ENCODE measurements around the gene BCAT1. TPM values are rescaled to one million over a fixed set of nuclear protein-coding genes. Genes with fewer than 3 reads are reported as not detected.
"Not testable (repeated sequence)": the region's sequence is repeated elsewhere in the genome, so short reads cannot be mapped to it uniquely, and the experiment has no call there.

BCAT1 gene
- total RNA-seq, 1 experiment from 2014 or later = 5.8 TPM

GRCh38 chr12:24928131-24928530, 20.8 kb downstream of the BCAT1 start:
- TF ChIP-seq POLR2AphosphoS5 (IDR thresholded peaks at IDR 0.05; ENCODE audit: low read depth, low read length) (no peak), SIN3A (IDR thresholded peaks at IDR 0.05; ENCODE audit: borderline replicate concordance, insufficient read depth, low read depth, low read length) (no peak), TCF7L2 (IDR thresholded peaks at IDR 0.05; ENCODE audit: low read depth, low read length) (no peak)
- TF ChIP-seq, protein P1, sequence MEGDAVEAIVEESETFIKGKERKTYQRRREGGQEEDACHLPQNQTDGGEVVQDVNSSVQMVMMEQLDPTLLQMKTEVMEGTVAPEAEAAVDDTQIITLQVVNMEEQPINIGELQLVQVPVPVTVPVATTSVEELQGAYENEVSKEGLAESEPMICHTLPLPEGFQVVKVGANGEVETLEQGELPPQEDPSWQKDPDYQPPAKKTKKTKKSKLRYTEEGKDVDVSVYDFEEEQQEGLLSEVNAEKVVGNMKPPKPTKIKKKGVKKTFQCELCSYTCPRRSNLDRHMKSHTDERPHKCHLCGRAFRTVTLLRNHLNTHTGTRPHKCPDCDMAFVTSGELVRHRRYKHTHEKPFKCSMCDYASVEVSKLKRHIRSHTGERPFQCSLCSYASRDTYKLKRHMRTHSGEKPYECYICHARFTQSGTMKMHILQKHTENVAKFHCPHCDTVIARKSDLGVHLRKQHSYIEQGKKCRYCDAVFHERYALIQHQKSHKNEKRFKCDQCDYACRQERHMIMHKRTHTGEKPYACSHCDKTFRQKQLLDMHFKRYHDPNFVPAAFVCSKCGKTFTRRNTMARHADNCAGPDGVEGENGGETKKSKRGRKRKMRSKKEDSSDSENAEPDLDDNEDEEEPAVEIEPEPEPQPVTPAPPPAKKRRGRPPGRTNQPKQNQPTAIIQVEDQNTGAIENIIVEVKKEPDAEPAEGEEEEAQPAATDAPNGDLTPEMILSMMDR (IDR thresholded peaks at IDR 0.05) = no peak
- TF ChIP-seq, protein P2, sequence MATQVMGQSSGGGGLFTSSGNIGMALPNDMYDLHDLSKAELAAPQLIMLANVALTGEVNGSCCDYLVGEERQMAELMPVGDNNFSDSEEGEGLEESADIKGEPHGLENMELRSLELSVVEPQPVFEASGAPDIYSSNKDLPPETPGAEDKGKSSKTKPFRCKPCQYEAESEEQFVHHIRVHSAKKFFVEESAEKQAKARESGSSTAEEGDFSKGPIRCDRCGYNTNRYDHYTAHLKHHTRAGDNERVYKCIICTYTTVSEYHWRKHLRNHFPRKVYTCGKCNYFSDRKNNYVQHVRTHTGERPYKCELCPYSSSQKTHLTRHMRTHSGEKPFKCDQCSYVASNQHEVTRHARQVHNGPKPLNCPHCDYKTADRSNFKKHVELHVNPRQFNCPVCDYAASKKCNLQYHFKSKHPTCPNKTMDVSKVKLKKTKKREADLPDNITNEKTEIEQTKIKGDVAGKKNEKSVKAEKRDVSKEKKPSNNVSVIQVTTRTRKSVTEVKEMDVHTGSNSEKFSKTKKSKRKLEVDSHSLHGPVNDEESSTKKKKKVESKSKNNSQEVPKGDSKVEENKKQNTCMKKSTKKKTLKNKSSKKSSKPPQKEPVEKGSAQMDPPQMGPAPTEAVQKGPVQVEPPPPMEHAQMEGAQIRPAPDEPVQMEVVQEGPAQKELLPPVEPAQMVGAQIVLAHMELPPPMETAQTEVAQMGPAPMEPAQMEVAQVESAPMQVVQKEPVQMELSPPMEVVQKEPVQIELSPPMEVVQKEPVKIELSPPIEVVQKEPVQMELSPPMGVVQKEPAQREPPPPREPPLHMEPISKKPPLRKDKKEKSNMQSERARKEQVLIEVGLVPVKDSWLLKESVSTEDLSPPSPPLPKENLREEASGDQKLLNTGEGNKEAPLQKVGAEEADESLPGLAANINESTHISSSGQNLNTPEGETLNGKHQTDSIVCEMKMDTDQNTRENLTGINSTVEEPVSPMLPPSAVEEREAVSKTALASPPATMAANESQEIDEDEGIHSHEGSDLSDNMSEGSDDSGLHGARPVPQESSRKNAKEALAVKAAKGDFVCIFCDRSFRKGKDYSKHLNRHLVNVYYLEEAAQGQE (IDR thresholded peaks at IDR 0.05; ENCODE audit: insufficient read depth in 1 of 2, low read depth in 2 of 2, low read length in 1 of 2) = no peak
- in situ Hi-C loops (cut with HindIII; ENCODE audit: low pct_unique_long_range_greater_than_20kb, low sequenced_read_pairs) (no loop called here), intact Hi-C loops (cut with micrococcal nuclease; ENCODE audit: unreplicated experiment) (no loop called here)
- DNase-seq (ENCODE audit: low read depth, low spot score) (no peak), ATAC-seq (no peak)
- no peak overlapping the region for H3K27ac ChIP-seq (ENCODE audit: low read length)
- ChIA-PET POLR2A (no interaction called here), CTCF (no interaction called here)
- no peaks in the 10 kb centered on the region for H3K27me3 ChIP-seq (ENCODE audit: control insufficient read depth, insufficient read depth, low read length)
- H3K4me1 ChIP-seq (ENCODE audit: control insufficient read depth, insufficient read depth, low read length) = no peaks in the 10 kb centered on the region
- BruUV-seq (replicated peaks) = no TSS peak
- no peaks in the 10 kb centered on the region for H3K36me3 ChIP-seq (ENCODE audit: control insufficient read depth, insufficient read depth, low read length)
- H3K4me3 ChIP-seq (ENCODE audit: low read depth in 2 of 2, low read length in 2 of 2) = no peak overlapping the region
- no peaks in the 10 kb centered on the region for H3K9me3 ChIP-seq (ENCODE audit: control insufficient read depth, insufficient read depth, low read depth, low read length)

DNA sequence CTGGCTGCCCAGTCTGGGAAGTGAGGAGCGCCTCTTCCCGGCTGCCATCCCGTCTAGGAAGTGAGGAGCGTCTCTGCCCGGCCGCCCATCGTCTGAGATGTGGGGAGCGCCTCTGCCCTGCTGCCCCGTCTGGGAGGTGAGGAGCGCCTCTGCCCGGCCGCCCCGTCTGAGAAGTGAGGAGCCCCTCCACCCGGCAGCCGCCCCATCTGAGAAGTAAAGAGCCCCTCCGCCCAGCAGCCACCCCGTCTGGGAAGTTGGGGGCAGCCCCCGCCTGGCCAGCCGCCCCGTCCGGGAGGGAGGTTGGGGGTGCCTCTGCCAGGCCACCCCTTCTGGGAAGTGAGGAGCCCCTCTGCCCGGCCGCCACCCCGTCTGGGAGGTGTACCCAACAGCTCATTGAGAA, 22.8 kb downstream of the BCAT1 start:
- CTCF ChIA-PET; BruUV-seq (replicated peaks); H3K36me3 ChIP-seq (ENCODE audit: control insufficient read depth, insufficient read depth, low read length); DNase-seq (ENCODE audit: low read depth, low spot score); ATAC-seq; H3K9me3 ChIP-seq (ENCODE audit: control insufficient read depth, insufficient read depth, low read depth, low read length); H3K27ac ChIP-seq (ENCODE audit: low read length); in situ Hi-C loops (cut with HindIII; ENCODE audit: low pct_unique_long_range_greater_than_20kb, low sequenced_read_pairs); H3K27me3 ChIP-seq (ENCODE audit: control insufficient read depth, insufficient read depth, low read length); intact Hi-C loops (cut with micrococcal nuclease; ENCODE audit: unreplicated experiment); H3K4me1 ChIP-seq (ENCODE audit: control insufficient read depth, insufficient read depth, low read length); POLR2A ChIA-PET; H3K4me3 ChIP-seq (ENCODE audit: low read depth in 2 of 2, low read length in 2 of 2): not testable (repeated sequence)

DNA sequence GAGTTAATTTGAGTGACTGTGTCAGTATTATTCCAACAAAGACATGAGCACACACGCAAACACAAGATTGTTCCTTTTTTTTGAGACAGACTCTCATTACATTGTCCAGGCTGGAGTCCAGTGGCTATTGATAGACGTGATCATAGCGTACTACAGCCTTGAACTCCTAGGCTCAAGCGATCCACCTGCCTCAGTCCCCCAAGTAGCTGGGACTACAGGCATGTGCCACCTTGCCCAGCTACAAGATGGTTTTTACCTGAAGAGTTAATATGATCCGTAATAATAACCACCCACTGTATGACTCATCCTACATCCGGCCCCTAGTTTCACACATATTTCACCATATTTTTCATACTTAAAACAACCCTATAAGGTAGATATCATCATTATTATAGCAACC, 26.8 kb downstream of the BCAT1 start:
- no peak overlapping the region for H3K27ac ChIP-seq (ENCODE audit: low read length)
- in situ Hi-C loops (cut with HindIII; ENCODE audit: low pct_unique_long_range_greater_than_20kb, low sequenced_read_pairs) = no loop called here
- no peak for DNase-seq (ENCODE audit: low read depth, low spot score)
- TF ChIP-seq SIN3A (IDR thresholded peaks at IDR 0.05; ENCODE audit: borderline replicate concordance, insufficient read depth, low read depth, low read length) (no peak), POLR2AphosphoS5 (IDR thresholded peaks at IDR 0.05; ENCODE audit: low read depth, low read length) (no peak)
- TF ChIP-seq, protein P1 (IDR thresholded peaks at IDR 0.05) = no peak
- TF ChIP-seq, protein P2 (IDR thresholded peaks at IDR 0.05; ENCODE audit: insufficient read depth in 1 of 2, low read depth in 2 of 2, low read length in 1 of 2) = no peak
- POLR2A ChIA-PET = no interaction called here
- CTCF ChIA-PET = no interaction called here
- H3K9me3 ChIP-seq (ENCODE audit: control insufficient read depth, insufficient read depth, low read depth, low read length) = no peaks in the 10 kb centered on the region
- no TSS peak for BruUV-seq (replicated peaks)
- intact Hi-C loops (cut with micrococcal nuclease; ENCODE audit: unreplicated experiment) = no loop called here
- H3K4me3 ChIP-seq (ENCODE audit: low read depth in 2 of 2, low read length in 2 of 2) = no peak overlapping the region
- H3K27me3 ChIP-seq (ENCODE audit: control insufficient read depth, insufficient read depth, low read length) = no peaks in the 10 kb centered on the region
- no peaks in the 10 kb centered on the region for H3K4me1 ChIP-seq (ENCODE audit: control insufficient read depth, insufficient read depth, low read length)
- no peak for ATAC-seq
- no peaks in the 10 kb centered on the region for H3K36me3 ChIP-seq (ENCODE audit: control insufficient read depth, insufficient read depth, low read length)
